GM19351 (cell line): ENCODE measurements around the gene RAB11FIP4.

Source experiments
- ATAC-seq: cut with Tn5 transposase; IDR thresholded peaks from one replicate; pipeline ENCODE4 v1.9.1; 2021; ENCODE audit warnings: mild to moderate bottlenecking, moderate library complexity; ENCODE audit not compliant: unreplicated experiment

The RAB11FIP4 gene

GRCh38 chr17:31404028-31404949 is 12.8 kb downstream of the RAB11FIP4 start:
- ATAC-seq, result no peak

- no peak for ATAC-seq
Measured at GRCh38 chr17:31405890-31406371, 14.5 kb downstream of the RAB11FIP4 start.

- no peak for ATAC-seq
Measured at GRCh38 chr17:31408586-31408985, 17.1 kb downstream of the RAB11FIP4 start.

GRCh38 chr17:31411707-31412285 is 20.3 kb downstream of the RAB11FIP4 start:
- ATAC-seq, result no peak

DNA sequence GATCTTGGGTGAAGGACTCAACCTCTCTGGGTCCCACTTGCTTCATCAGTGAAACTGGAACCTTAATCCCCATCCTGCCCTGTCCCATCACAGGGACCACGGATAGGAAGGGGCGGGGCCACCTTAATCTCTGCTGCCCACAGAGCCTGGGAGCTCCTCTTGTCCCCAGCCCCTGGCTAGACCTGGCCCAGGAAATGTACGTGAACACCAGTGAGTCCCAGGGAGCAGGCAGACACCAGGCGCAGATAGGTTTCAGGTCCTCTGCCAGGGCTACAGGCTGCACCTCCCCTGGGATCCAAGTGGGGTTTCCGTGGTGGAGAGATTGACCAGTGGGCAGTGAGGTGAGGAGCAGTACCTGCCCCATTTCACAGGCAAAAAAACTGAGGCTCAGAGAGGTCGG is 21.0 kb downstream of the RAB11FIP4 start:
- no peak for ATAC-seq

- ATAC-seq, result no peak
Measured at GRCh38 chr17:31413081-31413799, 21.8 kb downstream of the RAB11FIP4 start.

- ATAC-seq, result no peak
Measured at GRCh38 chr17:31413874-31414549, 22.5 kb downstream of the RAB11FIP4 start.

DNA sequence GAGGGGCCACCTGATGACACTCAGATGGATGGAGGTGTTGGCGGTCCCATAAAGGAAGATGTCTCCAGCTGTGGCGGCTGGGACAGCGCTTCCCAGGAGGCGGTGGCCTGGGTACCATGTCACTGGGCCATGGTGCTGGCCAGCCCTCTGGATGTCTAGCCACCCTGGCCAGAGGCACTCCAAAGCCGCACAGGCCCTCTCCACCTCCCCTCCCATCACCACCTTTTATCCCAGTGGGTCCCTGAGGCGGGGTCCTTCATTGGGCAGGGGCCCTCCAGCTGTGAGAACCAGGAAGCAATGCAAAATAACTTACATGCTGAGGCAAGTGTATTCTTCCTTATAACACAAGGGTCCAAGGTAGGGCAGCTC is 23.1 kb downstream of the RAB11FIP4 start:
- no peak for ATAC-seq

- ATAC-seq, result no peak
Measured at GRCh38 chr17:31415004-31415454, 23.6 kb downstream of the RAB11FIP4 start.

DNA sequence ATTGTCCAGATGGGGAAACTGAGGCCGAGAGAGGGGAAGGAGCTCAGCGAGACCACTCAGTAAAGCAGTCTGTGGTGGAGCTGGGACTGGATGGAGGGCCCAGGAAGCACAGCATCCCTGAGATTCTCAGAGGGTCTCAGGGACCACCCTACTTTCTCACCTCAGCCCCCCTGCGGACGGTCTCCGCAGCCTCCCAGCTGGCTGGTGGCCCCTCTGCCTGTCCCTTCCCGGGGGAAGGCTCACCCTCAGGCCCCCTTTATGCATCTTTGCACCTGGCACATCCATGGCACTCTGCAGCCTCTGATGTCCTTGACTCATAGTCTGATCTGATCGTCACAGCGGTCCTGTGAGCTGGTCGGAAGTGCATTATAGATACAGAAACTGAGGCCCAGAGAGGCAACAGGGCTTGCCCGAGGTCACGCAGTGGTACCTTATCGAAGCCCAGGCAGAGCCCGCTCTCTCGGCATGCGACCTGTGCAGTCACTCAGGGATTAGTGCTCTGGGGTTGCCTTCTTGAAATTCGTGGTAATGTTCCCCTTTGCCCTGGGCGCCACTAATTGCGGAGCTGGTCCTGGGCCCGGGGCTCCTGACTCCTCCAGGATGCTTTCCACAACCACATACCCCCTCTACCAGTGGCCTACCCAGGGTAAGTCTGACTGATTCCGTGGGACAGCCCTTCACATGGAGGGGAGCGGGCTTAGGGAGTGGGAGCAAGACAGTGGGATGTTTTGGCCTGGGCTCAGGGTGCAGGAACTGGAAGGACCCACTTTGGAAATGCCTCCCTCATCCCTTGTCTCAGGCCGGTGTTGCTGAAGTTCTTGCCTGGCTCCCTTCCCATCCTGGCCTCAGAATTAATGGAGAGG is 24.4 kb downstream of the RAB11FIP4 start:
- no peak for ATAC-seq

DNA sequence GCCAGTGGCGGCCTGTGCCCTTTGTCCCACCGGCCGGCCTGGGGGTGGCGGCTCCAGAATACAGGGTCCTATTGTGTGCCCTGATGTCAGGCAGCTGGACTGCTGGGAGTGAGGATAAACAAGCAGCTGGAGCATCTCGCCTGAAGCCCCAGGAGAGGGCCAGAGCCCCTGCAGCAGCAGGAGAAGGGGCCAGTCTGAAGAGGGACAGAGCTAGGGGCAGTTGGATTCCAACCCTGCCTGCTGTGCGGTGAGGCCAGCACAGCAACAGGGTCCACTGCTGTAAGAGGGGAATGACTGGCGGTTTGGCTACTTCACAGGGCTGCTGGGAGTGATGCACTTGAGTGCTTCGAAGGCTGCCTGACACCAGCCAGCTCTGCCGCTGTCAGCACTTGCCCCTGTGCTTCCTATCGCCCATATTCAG is 25.0 kb downstream of the RAB11FIP4 start:
- ATAC-seq, result no peak

DNA sequence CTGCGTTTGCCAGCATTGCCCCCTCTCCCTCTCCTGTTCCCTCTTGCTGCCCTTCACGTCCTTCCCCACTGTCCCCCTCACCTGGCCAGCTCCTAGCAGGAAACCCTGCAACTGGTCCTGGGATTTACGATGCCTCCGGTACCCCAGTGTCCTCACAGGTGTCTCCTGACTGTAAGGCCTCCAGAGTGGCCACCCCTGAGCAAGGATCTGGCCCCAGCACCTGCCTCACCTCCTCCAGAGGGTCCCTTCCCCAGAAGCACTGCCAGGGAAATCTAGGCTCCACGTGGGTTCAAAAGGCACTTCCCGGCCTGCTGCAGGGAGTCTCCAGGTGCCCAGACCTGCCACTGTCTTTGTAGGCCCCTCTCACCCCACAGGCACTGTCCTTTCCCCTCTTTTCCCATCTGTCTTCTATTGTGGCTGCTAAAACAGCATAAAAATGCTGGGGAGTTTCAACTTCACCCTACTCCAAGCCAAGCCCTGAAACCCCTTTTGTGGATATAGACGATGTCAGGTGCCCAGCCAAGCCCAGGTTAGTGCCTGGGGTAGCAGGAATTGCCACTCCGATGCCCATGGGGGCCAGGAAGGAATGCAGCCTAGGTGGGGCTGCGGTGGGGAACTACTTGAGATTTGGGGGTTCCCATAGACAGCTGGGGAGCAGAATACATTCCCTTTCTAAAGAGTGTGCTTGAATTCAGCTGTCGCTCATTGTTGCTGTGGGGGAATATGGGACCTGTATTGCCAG is 25.7 kb downstream of the RAB11FIP4 start:
- no peak for ATAC-seq

- no peak for ATAC-seq
Measured at GRCh38 chr17:31418773-31419350, 27.4 kb downstream of the RAB11FIP4 start.

GRCh38 chr17:31422443-31422842 is 31.0 kb downstream of the RAB11FIP4 start:
- ATAC-seq, result no peak

- no peak for ATAC-seq
Measured at GRCh38 chr17:31424944-31425281, 33.4 kb downstream of the RAB11FIP4 start.

DNA sequence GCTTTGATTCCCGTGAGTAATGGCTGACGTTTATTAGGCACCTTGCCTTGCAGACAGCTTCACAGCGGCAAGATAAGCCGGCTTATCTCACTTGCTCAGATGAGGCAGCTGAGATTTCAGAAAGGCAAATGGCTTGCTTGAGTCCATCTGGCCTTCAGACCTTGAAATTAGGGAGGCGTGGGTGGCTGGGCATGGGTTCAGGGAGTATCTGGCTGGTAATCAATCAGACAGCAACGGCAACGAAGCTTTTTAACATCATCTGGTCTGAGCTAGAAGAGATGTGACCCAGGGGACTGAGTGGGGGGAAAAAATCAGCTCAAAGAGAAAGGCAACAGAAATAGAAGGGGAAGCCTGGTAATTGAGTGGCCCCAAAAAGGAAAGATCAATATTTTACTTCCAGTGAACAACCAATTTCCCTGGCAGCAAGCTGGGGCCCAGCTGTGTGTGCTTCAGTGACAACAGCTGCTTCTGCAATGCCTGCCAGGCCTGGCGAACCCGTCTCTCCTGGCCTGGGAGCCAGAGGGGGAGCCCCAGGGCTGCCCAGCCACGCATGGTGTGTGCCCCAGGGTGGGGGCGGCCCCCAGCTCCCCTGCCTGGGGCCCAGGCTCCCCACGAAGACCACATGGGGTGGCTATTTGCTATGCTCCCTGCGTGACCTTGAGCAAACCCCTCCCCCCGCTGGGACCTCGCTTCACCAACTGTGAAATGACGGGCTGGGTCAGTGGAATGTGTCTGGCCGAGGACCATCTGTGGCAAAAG is 34.0 kb downstream of the RAB11FIP4 start:
- ATAC-seq, result no peak

DNA sequence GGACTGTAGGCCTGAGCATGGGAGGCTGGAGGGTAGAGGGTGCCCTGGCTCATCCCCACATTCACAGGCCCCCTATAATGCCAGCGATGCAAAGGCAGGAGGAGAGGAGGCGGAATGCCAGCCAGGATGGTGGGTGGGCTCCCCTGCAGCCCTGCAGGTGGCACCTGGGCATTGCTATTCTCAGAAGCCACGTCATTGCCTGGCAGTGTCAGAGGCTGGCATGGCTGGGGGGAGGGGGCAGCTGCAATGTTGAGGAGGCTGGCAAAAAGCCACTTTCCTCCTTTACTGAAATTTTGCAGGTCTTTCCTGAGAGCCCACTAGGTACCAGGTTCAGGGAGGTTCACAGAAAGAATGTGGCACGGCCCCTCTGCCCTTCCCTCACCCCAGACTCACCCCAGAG is 36.2 kb downstream of the RAB11FIP4 start:
- no peak for ATAC-seq

GRCh38 chr17:31428111-31428510 is 36.6 kb downstream of the RAB11FIP4 start:
- ATAC-seq, result no peak
